AG09309 (cell line): Measurements from ENCODE around the gene PLD2.

ENCODE experiments used
- DNase-seq: peaks from one replicate; pipeline ENCODE4 v3.0.0-alpha.2; 2010; ENCODE audit warnings: low read depth
- H3K4me3 ChIP-seq: 2 replicates; pipeline ENCODE4 v1.5.1; 2011; ENCODE audit warnings: mild to moderate bottlenecking, low read depth, low read length, moderate library complexity; ENCODE audit not compliant: control insufficient read depth
- TF ChIP-seq, protein P1 (sequence below): IDR thresholded peaks from 2 replicates; pipeline ENCODE4 v1.5.1; 2011; ENCODE audit warnings: mild to moderate bottlenecking, low read depth, low read length, inconsistent platforms; ENCODE audit not compliant: insufficient read depth, control insufficient read depth; ENCODE audit errors: missing control alignments

The PLD2 gene

DNA sequence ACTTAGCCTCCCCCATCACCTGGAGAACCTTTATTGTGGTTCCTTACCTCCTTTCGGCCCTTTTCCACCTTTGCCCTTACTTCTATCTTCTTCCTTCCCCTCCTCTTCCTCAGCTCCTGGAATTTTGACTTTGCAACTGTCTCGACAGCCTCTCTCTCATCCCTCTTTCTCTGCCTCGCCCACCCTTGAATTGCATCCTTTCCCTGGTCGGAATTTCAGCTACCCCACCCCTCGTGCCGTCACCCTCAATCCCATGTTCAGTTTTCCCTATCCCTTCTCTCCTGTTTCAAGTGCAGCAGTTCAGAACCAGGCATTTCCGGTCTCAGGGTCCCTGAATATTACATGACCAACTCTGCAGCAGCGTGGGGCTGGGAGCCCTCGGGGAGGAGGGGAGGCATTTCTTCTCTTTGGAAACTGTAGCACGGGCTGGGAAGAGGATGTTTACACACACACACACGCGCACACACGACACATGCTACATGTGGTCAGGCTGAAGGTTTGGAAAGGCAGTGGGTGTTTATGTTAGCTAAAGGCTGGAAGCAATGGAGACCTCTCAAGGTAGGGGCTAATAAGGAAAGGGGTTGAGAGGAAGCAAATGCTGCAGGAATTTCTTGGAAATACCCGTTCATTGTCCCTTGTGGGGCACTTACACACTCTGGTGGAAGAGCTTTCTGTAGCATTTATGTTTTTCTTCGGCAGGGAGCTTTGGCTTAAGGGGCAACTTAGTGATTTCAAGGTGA lies 27.2 kb downstream of the PLD2 start:
- peak overlapping the region; percentile 93 for H3K4me3 ChIP-seq
- TF ChIP-seq, protein P1, sequence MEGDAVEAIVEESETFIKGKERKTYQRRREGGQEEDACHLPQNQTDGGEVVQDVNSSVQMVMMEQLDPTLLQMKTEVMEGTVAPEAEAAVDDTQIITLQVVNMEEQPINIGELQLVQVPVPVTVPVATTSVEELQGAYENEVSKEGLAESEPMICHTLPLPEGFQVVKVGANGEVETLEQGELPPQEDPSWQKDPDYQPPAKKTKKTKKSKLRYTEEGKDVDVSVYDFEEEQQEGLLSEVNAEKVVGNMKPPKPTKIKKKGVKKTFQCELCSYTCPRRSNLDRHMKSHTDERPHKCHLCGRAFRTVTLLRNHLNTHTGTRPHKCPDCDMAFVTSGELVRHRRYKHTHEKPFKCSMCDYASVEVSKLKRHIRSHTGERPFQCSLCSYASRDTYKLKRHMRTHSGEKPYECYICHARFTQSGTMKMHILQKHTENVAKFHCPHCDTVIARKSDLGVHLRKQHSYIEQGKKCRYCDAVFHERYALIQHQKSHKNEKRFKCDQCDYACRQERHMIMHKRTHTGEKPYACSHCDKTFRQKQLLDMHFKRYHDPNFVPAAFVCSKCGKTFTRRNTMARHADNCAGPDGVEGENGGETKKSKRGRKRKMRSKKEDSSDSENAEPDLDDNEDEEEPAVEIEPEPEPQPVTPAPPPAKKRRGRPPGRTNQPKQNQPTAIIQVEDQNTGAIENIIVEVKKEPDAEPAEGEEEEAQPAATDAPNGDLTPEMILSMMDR: no peak
- DNase-seq: no peak

- no peak for DNase-seq
- H3K4me3 ChIP-seq: peak overlapping the region; percentile 93
- TF ChIP-seq, protein P1: no peak
Observed at GRCh38 chr17:4834681-4835020, 27.7 kb downstream of the PLD2 start.

DNA sequence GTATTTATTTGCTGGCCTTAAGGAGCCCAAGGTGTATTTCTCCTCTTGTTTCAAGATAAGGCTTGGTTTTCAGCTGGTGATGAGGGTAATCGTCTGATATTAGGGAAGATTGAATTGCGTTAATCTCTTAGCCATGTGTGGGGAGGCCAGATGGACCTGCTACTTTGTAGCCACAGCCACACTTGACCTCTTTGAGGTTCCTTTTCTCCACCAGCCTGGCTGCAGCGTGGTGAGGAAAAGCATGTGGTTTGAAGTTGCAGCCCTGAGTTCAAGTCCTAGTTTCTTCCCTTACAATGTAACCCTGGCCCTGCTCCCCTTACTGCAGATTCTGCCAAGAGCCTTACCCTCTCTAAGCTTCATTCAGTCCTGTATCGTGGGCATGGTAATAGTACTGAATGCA lies 29.3 kb downstream of the PLD2 start:
- TF ChIP-seq, protein P1: no peak
- no peak for DNase-seq
- H3K4me3 ChIP-seq: no peak overlapping the region

DNA sequence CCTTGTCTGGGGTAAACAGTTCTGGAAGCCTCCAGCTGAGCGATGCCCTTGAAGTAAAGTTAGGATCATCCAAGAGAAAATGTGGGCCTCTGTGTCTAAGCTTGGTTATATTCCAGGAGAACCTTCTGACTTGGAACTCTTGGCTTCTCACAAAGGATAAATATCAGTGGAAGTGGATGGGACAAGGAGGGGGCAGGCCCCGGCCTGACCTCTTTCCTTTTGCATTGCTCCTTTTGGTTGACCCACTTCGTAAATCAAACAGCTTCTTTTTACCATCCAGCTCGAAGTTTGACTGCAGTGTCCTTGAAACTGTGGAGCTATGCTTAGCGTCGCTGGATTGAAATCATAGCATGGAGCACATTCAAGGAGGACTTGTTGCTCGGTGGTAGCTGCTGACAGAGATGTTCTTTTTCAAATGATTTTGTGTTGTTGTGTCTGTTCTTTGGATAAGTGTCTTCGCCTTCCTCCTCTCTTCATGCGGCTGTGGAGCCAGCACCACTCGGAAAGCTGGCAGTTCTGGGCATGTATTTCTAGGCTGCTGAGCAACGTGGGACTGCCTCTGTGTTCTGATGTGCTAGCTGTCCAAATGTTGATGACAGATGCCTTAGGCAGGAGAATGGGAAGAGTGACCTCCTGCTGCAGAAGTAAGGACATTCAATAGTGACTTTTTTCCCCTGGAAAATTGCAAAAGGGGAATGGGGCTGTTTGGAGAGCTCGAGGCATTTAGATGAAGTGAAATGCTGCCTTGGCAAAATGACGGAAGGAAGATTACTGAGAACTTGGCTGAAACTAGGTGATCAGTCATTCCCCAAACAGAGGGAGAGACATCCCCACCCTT lies 30.7 kb downstream of the PLD2 start:
- no peak for DNase-seq
- no peak overlapping the region for H3K4me3 ChIP-seq
- TF ChIP-seq, protein P1: no peak

GRCh38 chr17:4838309-4838785 lies 31.4 kb downstream of the PLD2 start:
- TF ChIP-seq, protein P1: no peak
- no peak overlapping the region for H3K4me3 ChIP-seq
- no peak for DNase-seq

- TF ChIP-seq, protein P1: no peak
- no peak for DNase-seq
- H3K4me3 ChIP-seq: no peak overlapping the region
Observed at GRCh38 chr17:4839221-4839620, 32.3 kb downstream of the PLD2 start.
